Duodenal mucosa (tissue), 2 donors: Measurements from ENCODE around the gene EML1.

Experiments
- H3K27ac ChIP-seq: one replicate; pipeline ENCODE4 v1.7.0; 2013; ENCODE audit warnings: low read depth, low read length
- H3K27me3 ChIP-seq, 2 donors: one replicate each; pipeline ENCODE4 v1.7.0; 2013; ENCODE audit warnings: low read length in 2 of 2, control low read depth in 1 of 2; ENCODE audit not compliant: insufficient read depth in 2 of 2, control insufficient read depth in 1 of 2
- H3K36me3 ChIP-seq, 2 donors: one replicate each; pipeline ENCODE4 v1.7.0; 2013; ENCODE audit warnings: low read length in 2 of 2, control low read depth in 1 of 2; ENCODE audit not compliant: insufficient read depth in 2 of 2, control insufficient read depth in 1 of 2
- H3K4me1 ChIP-seq, 2 donors: one replicate each; pipeline ENCODE4 v1.7.0; 2013; ENCODE audit warnings: low read length in 2 of 2, control low read depth in 1 of 2; ENCODE audit not compliant: insufficient read depth in 2 of 2, control insufficient read depth in 1 of 2
- H3K4me3 ChIP-seq, 2 donors: one replicate each; pipeline ENCODE4 v1.7.0; 2013; ENCODE audit warnings: low read length in 2 of 2, low read depth in 1 of 2
- H3K9ac ChIP-seq, 2 donors: one replicate each; pipeline ENCODE4 v1.7.0; 2013; ENCODE audit warnings: low read length in 2 of 2, low read depth in 1 of 2
- H3K9me3 ChIP-seq, 2 donors: one replicate each; pipeline ENCODE4 v1.7.0; 2013; ENCODE audit warnings: low read length in 2 of 2, control low read depth in 1 of 2; ENCODE audit not compliant: control insufficient read depth in 1 of 2

Gene EML1

GRCh38 chr14:99875836-99876235, 82.6 kb downstream of the EML1 start:
- no peak overlapping the region for H3K9ac ChIP-seq
- no peak overlapping the region for H3K27ac ChIP-seq
- H3K4me1 ChIP-seq = peaks cover 4 to 11% of the 10 kb centered on the region in 2 donors
- H3K9me3 ChIP-seq = no peaks in the 10 kb centered on the region
- peaks cover 7 to 14% of the 10 kb centered on the region in 2 donors for H3K27me3 ChIP-seq
- H3K4me3 ChIP-seq = no peak overlapping the region
- H3K36me3 ChIP-seq = no peaks in the 10 kb centered on the region

- Histone ChIP-seq H3K4me3 (no peak overlapping the region), H3K36me3 (no peaks in the 10 kb centered on the region), H3K27ac (no peak overlapping the region), H3K9ac (no peak overlapping the region), H3K4me1 (peaks cover 4 to 11% of the 10 kb centered on the region in 2 donors), H3K27me3 (peaks cover 7 to 14% of the 10 kb centered on the region in 2 donors), H3K9me3 (no peaks in the 10 kb centered on the region)
Observed at GRCh38 chr14:99876406-99876805, 83.2 kb downstream of the EML1 start.

GRCh38 chr14:99878563-99878962, 85.3 kb downstream of the EML1 start:
- H3K9ac ChIP-seq = no peak overlapping the region

GRCh38 chr14:99879401-99880295, 86.4 kb downstream of the EML1 start:
- Histone ChIP-seq H3K27ac (no peak overlapping the region), H3K27me3 (peaks cover 7 to 14% of the 10 kb centered on the region in 2 donors), H3K4me1 (peaks cover 4 to 11% of the 10 kb centered on the region in 2 donors), H3K9me3 (no peaks in the 10 kb centered on the region), H3K4me3 (no peak overlapping the region), H3K36me3 (no peaks in the 10 kb centered on the region), H3K9ac (no peak overlapping the region)

More at GRCh38 chr14:99878563-99878962, 85.3 kb downstream of the EML1 start:
- peaks cover 7 to 14% of the 10 kb centered on the region in 2 donors for H3K27me3 ChIP-seq
- peaks cover 4 to 11% of the 10 kb centered on the region in 2 donors for H3K4me1 ChIP-seq
- H3K36me3 ChIP-seq = no peaks in the 10 kb centered on the region
- H3K9me3 ChIP-seq = no peaks in the 10 kb centered on the region
- H3K27ac ChIP-seq = no peak overlapping the region
- H3K4me3 ChIP-seq = no peak overlapping the region

- H3K27ac ChIP-seq = no peak overlapping the region
- no peaks in the 10 kb centered on the region for H3K36me3 ChIP-seq
- H3K4me3 ChIP-seq = no peak overlapping the region
- peaks cover 7 to 14% of the 10 kb centered on the region in 2 donors for H3K27me3 ChIP-seq
- H3K9me3 ChIP-seq = no peaks in the 10 kb centered on the region
- no peak overlapping the region for H3K9ac ChIP-seq
- peaks cover 4 to 11% of the 10 kb centered on the region in 2 donors for H3K4me1 ChIP-seq
Observed at GRCh38 chr14:99880651-99881420, 87.6 kb downstream of the EML1 start.

- Histone ChIP-seq H3K9ac (no peak overlapping the region), H3K36me3 (no peaks in the 10 kb centered on the region), H3K4me1 (peaks cover 4 to 11% of the 10 kb centered on the region in 2 donors)
Observed at GRCh38 chr14:99883866-99884650, 90.8 kb downstream of the EML1 start.

GRCh38 chr14:99884834-99885648, 91.8 kb downstream of the EML1 start:
- Histone ChIP-seq H3K4me1 (peaks cover 0 to 5% of the 10 kb centered on the region in 2 donors), H3K4me3 (no peak overlapping the region), H3K27ac (no peak overlapping the region), H3K27me3 (peaks cover 0 to 3% of the 10 kb centered on the region in 2 donors), H3K9ac (no peak overlapping the region), H3K9me3 (no peaks in the 10 kb centered on the region), H3K36me3 (no peaks in the 10 kb centered on the region)

More at GRCh38 chr14:99883866-99884650, 90.8 kb downstream of the EML1 start:
- Histone ChIP-seq H3K9me3 (no peaks in the 10 kb centered on the region), H3K4me3 (no peak overlapping the region), H3K27ac (no peak overlapping the region), H3K27me3 (peaks cover 0 to 3% of the 10 kb centered on the region in 2 donors)

- no peak overlapping the region for H3K27ac ChIP-seq
- H3K9ac ChIP-seq = no peak overlapping the region
- peaks cover 0 to 3% of the 10 kb centered on the region in 2 donors for H3K27me3 ChIP-seq
- no peak overlapping the region for H3K4me3 ChIP-seq
- H3K36me3 ChIP-seq = no peaks in the 10 kb centered on the region
- no peaks in the 10 kb centered on the region for H3K9me3 ChIP-seq
- H3K4me1 ChIP-seq = no peaks in the 10 kb centered on the region
Observed at GRCh38 chr14:99885649-99885958, 92.4 kb downstream of the EML1 start.

- Histone ChIP-seq H3K27me3 (peaks cover 0 to 3% of the 10 kb centered on the region in 2 donors), H3K4me1 (no peaks in the 10 kb centered on the region), H3K36me3 (no peaks in the 10 kb centered on the region), H3K4me3 (no peak overlapping the region), H3K9me3 (no peaks in the 10 kb centered on the region), H3K9ac (no peak overlapping the region), H3K27ac (no peak overlapping the region)
Observed at GRCh38 chr14:99887407-99887806, 94.2 kb downstream of the EML1 start.
